ENCODE results near the gene TRIM67. TPM values are rescaled to one million over a fixed set of nuclear protein-coding genes. Genes with fewer than 3 reads are reported as not detected.

The TRIM67 gene
- total and polyA plus RNA-seq, 2 experiments from 2014 or later: 0.13 TPM; not detected in 1

DNA sequence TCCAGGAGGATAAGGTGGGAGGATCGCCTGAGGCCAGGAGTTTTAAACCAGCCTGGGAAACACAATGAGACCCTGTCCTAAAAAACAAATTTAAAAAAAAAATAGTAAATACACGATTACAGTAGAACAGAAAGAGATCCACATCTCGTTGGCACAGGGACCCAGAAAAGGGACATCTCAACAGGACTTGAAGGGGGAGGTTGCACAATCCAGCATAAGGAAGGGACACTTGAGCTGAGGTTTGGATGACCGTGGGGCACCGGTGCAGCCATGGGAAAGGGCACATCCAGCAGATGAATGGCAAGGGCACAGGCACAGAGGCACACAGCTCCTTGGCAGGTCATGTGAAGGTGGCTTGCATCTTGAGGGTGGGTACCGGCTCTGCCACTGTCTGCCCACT lies 20.5 kb downstream of the TRIM67 start:
- DNase-seq (ENCODE audit: low spot score): no peak
- no peaks in the 10 kb centered on the region for H3K79me2 ChIP-seq
- H3K27ac ChIP-seq: no peak overlapping the region
- H3K4me1 ChIP-seq (ENCODE audit: insufficient read depth): no peaks in the 10 kb centered on the region
- no peaks in the 10 kb centered on the region for H3K36me3 ChIP-seq (replicated peaks; ENCODE audit: insufficient read depth, low read depth)
- H2AFZ ChIP-seq: no peak overlapping the region
- H3K4me2 ChIP-seq: no peak overlapping the region
- peaks cover 29% of the 10 kb centered on the region for H3K27me3 ChIP-seq
- no peaks in the 10 kb centered on the region for H3K9me2 ChIP-seq (replicated peaks; ENCODE audit: insufficient read depth)
- no peaks in the 10 kb centered on the region for H3K9me3 ChIP-seq (ENCODE audit: low read depth)
- TF ChIP-seq EZH2phosphoT487 (IDR thresholded peaks at IDR 0.05; ENCODE audit: low read depth, severe bottlenecking, unreplicated experiment) (no peak), EZH2 (IDR thresholded peaks at IDR 0.05; ENCODE audit: borderline replicate concordance) (no peak)
- TF ChIP-seq, protein P1, sequence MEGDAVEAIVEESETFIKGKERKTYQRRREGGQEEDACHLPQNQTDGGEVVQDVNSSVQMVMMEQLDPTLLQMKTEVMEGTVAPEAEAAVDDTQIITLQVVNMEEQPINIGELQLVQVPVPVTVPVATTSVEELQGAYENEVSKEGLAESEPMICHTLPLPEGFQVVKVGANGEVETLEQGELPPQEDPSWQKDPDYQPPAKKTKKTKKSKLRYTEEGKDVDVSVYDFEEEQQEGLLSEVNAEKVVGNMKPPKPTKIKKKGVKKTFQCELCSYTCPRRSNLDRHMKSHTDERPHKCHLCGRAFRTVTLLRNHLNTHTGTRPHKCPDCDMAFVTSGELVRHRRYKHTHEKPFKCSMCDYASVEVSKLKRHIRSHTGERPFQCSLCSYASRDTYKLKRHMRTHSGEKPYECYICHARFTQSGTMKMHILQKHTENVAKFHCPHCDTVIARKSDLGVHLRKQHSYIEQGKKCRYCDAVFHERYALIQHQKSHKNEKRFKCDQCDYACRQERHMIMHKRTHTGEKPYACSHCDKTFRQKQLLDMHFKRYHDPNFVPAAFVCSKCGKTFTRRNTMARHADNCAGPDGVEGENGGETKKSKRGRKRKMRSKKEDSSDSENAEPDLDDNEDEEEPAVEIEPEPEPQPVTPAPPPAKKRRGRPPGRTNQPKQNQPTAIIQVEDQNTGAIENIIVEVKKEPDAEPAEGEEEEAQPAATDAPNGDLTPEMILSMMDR (IDR thresholded peaks at IDR 0.05; ENCODE audit: poor library complexity): no peak
- WGBS (ENCODE audit: low lambda C conversion rate, missing lambda C conversion rate): 90% methylated on average over 6 of the region's 6 CpGs
- H4K20me1 ChIP-seq (ENCODE audit: insufficient read depth, poor library complexity, severe bottlenecking): no peaks in the 10 kb centered on the region
- H3K4me3 ChIP-seq: no peak overlapping the region

DNA sequence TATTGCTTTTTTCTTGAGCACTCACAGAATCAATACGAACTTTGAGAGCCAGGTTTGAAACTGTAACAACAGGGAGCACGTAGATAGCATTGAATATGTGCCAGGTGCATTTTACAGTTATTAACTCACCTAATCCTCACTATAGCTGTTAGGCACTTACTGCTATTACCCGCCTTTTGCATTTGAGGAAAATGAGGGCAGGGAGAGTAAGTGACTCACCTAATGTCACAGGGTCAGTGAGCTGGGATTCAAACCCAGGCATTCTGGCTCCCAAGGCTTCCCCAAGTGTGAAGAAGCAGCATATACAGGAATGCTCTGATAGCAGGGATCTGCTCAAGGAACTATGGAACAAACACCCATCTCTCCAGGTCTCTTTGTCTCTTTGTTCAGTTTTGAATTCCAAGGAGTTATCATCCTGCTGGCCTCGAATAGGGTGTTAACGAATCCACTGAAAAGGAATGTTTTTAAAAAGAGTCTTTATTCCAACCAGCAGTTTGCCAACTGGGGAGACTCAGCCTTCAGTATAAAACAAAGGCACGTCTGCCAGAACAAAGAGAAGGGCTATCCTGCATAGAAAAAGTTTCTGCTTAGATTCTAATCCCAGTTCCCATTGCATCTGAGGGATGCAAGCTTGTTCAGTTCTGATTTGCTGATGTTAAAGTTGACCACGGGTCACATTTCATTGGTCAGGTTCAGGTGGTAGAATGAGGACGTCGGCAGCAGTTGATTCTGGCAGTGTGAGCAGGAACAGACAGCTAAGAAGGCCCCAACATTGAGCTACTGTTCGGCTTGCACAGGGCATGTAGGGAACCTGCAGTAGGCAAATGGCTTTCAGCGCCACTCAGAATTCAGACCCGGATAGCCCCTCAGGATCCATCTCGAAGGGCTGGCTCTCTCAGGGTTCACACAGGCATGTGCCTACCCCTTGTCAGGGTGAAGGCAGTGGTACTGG lies 22.1 kb downstream of the TRIM67 start:
- Histone ChIP-seq H2AFZ (no peak overlapping the region), H3K9me2 (replicated peaks; ENCODE audit: insufficient read depth) (no peaks in the 10 kb centered on the region), H3K27ac (no peak overlapping the region), H3K79me2 (no peaks in the 10 kb centered on the region), H3K27me3 (peaks cover 29% of the 10 kb centered on the region), H3K36me3 (replicated peaks; ENCODE audit: insufficient read depth, low read depth) (no peaks in the 10 kb centered on the region), H4K20me1 (ENCODE audit: insufficient read depth, poor library complexity, severe bottlenecking) (no peaks in the 10 kb centered on the region), H3K9me3 (ENCODE audit: low read depth) (no peaks in the 10 kb centered on the region), H3K4me2 (no peak overlapping the region), H3K4me1 (ENCODE audit: insufficient read depth) (no peaks in the 10 kb centered on the region), H3K4me3 (no peak overlapping the region)
- TF ChIP-seq EZH2phosphoT487 (IDR thresholded peaks at IDR 0.05; ENCODE audit: low read depth, severe bottlenecking, unreplicated experiment) (no peak), EZH2 (IDR thresholded peaks at IDR 0.05; ENCODE audit: borderline replicate concordance) (no peak)
- TF ChIP-seq, protein P1 (IDR thresholded peaks at IDR 0.05; ENCODE audit: poor library complexity): no peak
- no peak for DNase-seq (ENCODE audit: low spot score)
- WGBS (ENCODE audit: low lambda C conversion rate, missing lambda C conversion rate): 68% methylated on average over 13 of the region's 13 CpGs

DNA sequence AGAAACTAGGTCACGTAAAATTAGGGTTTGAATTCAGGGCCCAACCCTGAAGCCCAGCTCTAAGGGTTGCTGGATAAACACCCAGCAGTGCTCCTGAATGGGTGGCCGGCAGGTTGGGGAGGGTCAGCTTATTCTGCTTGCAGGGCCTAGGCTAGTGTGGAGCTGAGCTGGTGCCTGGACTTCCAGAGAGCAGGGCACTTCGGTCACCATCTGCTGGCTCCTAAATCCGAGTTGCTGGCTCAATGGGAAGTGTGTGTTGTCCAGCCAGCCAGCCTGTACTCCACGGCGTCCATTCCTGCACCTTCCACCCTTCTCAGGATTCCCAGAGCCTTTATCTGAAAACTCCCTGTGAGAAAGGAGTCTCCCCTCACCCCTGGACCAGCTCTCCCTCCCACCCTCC lies 23.0 kb downstream of the TRIM67 start:
- no peaks in the 10 kb centered on the region for H3K9me3 ChIP-seq (ENCODE audit: low read depth)
- 90% methylated on average over 6 of the region's 6 CpGs for WGBS (ENCODE audit: low lambda C conversion rate, missing lambda C conversion rate)
- H2AFZ ChIP-seq: no peak overlapping the region
- H3K27me3 ChIP-seq: peaks cover 29% of the 10 kb centered on the region
- H3K4me2 ChIP-seq: no peak overlapping the region
- H3K79me2 ChIP-seq: no peaks in the 10 kb centered on the region
- no peak overlapping the region for H3K4me3 ChIP-seq
- no peak overlapping the region for H3K27ac ChIP-seq
- no peaks in the 10 kb centered on the region for H4K20me1 ChIP-seq (ENCODE audit: insufficient read depth, poor library complexity, severe bottlenecking)
- H3K4me1 ChIP-seq (ENCODE audit: insufficient read depth): no peaks in the 10 kb centered on the region
- TF ChIP-seq EZH2phosphoT487 (IDR thresholded peaks at IDR 0.05; ENCODE audit: low read depth, severe bottlenecking, unreplicated experiment) (no peak), EZH2 (IDR thresholded peaks at IDR 0.05; ENCODE audit: borderline replicate concordance) (no peak)
- TF ChIP-seq, protein P1 (IDR thresholded peaks at IDR 0.05; ENCODE audit: poor library complexity): no peak
- no peaks in the 10 kb centered on the region for H3K9me2 ChIP-seq (replicated peaks; ENCODE audit: insufficient read depth)
- no peak for DNase-seq (ENCODE audit: low spot score)
- no peaks in the 10 kb centered on the region for H3K36me3 ChIP-seq (replicated peaks; ENCODE audit: insufficient read depth, low read depth)

Measured in hepatocyte (in vitro differentiated cells).